ENCODE data around the gene GAL3ST1. TPM values are rescaled to one million over a fixed set of nuclear protein-coding genes. Genes with fewer than 3 reads are reported as not detected.
"Not testable (repeated sequence)": the region's sequence is repeated elsewhere in the genome, so short reads cannot be mapped to it uniquely, and the experiment has no call there.

GAL3ST1 gene
- total RNA-seq (2013; cell fraction: nucleolus; rRNA removed) = 1.3 and 1.9 TPM in 2 replicates
- total RNA-seq (2014; rRNA removed) (not detected in 2 replicates), total RNA-seq (2014; rRNA removed; fragmentation: Illumina TruSeq; extraction: Trizol) (not detected in 2 replicates), total RNA-seq (2021) (not detected in 2 replicates), polyA plus RNA-seq (2011; rRNA removed) (not detected in 2 replicates), polyA plus RNA-seq (2014; fragmentation: Illumina TruSeq; extraction: Trizol) (not detected in 2 replicates), polyA plus RNA-seq (2014; fragmentation: Nextera tagmentation; extraction: Ambion mirVana) (not detected), polyA plus RNA-seq (2014; rRNA removed) (0.09 TPM in 1 of 2 replicates, not detected in the other), polyA plus RNA-seq (2016; fragmentation: Nextera tagmentation; extraction: Ambion mirVana) (not detected), polyA minus RNA-seq (2011; rRNA and poly(A)+ RNA removed) (0.21 TPM in 1 of 2 replicates, not detected in the other), Bru-seq, nascent RNA (percentile 24 among the genes with signal in this experiment), BruChase-seq, experiment 1, labeled RNA remaining after a 6-hour chase (percentile 38 among the genes with signal in this experiment), BruChase-seq, experiment 2, labeled RNA remaining after a 2-hour chase (percentile 37 among the genes with signal in this experiment)
- polyA plus RNA-seq (2011; ENCODE audit: low read depth) = not detected
- 0.06 and 0.10 TPM in 2 replicates for polyA plus RNA-seq (2011; cell fraction: cytosol; rRNA removed)
- polyA plus RNA-seq (2011; cell fraction: nucleus; rRNA removed) = 0.31 and 0.42 TPM in 2 replicates
- polyA plus RNA-seq (2012) = 0.18 TPM in 1 of 2 replicates, not detected in the other
- not detected in 2 replicates for polyA minus RNA-seq (2011; cell fraction: cytosol; rRNA and poly(A)+ RNA removed)
- polyA minus RNA-seq (2011; cell fraction: nucleus; rRNA and poly(A)+ RNA removed) = not detected in 2 replicates
- long read RNA-seq, experiment 1 = 0 reads
- long read RNA-seq, experiment 2 = 0 reads

- ChIA-PET POLR2A (no interaction called here), SMC1A (ENCODE audit: uncharacterized antibody, unreplicated experiment) (no interaction called here), RAD21 (ENCODE audit: unreplicated experiment) (no interaction called here), CTCF (no interaction called here)
- no peaks in the 10 kb centered on the region for H3K4me1 ChIP-seq (ENCODE audit: control insufficient read depth, insufficient read depth, low read length)
- intact Hi-C loops (cut with micrococcal nuclease; ENCODE audit: unreplicated experiment) (no loop called here), in situ Hi-C loops (cut with MboI) (no loop called here)
- no peaks in the 10 kb centered on the region for H3K27me3 ChIP-seq (replicated peaks in 1 of 2; ENCODE audit: control insufficient read depth in 2 of 2, insufficient read depth in 2 of 2, low read length in 1 of 2)
- H3K79me2 ChIP-seq (ENCODE audit: control insufficient read depth, insufficient read depth, low read length) = no peaks in the 10 kb centered on the region
- BruUV-seq (replicated peaks) = no TSS peak
- no peak within 1 kb of the TSS for H3K4me3 ChIP-seq
- TF ChIP-seq SIN3A (IDR thresholded peaks at IDR 0.05; ENCODE audit: low read depth, low read length) (no peak), PAX5 (IDR thresholded peaks at IDR 0.05; ENCODE audit: borderline replicate concordance, low read depth, low read length) (no peak), POU2F2 (IDR thresholded peaks at IDR 0.05; ENCODE audit: borderline replicate concordance, low read depth, low read length) (no peak), KDM1A (IDR thresholded peaks at IDR 0.05; ENCODE audit: borderline replicate concordance) (no peak), SKIL (IDR thresholded peaks at IDR 0.05; ENCODE audit: low read depth, poor library complexity, severe bottlenecking) (no peak), TARDBP (IDR thresholded peaks at IDR 0.05; ENCODE audit: borderline replicate concordance) (no peak), WRNIP1 (IDR thresholded peaks at IDR 0.05; ENCODE audit: borderline replicate concordance, low read depth, low read length) (no peak), HDGF (IDR thresholded peaks at IDR 0.05) (no peak), ATF7 (IDR thresholded peaks at IDR 0.05; ENCODE audit: low read depth) (no peak), NFYB (IDR thresholded peaks at IDR 0.05; ENCODE audit: insufficient read depth, low read depth, low read length) (no peak)
- H3K4me2 ChIP-seq (ENCODE audit: control insufficient read depth, insufficient read depth) = no peak within 1 kb of the TSS
- FAIRE-seq = no peak
- no peak within 1 kb of the TSS for H3K27ac ChIP-seq (ENCODE audit: control insufficient read depth, insufficient read depth)
- DNase-seq (ENCODE audit: low read depth, low spot score) = no peak
- WGBS (ENCODE audit: insufficient coverage, insufficient replicate concordance, low lambda C conversion rate, missing lambda C conversion rate) = 33% methylated on average over 31 of the region's 75 CpGs
- H4K20me1 ChIP-seq (ENCODE audit: control insufficient read depth, insufficient read depth) = no peaks in the 10 kb centered on the region; the same call in 1 of the 2 replicates
- H3K9ac ChIP-seq (ENCODE audit: control insufficient read depth, insufficient read depth, low read length) = no peak within 1 kb of the TSS
- H2AFZ ChIP-seq (ENCODE audit: control insufficient read depth, low read depth, low read length) = no peak within 1 kb of the TSS
- no peaks in the 10 kb centered on the region for H3K9me3 ChIP-seq (replicated peaks; ENCODE audit: control insufficient read depth, insufficient read depth, low read length)
- H3K36me3 ChIP-seq (ENCODE audit: control insufficient read depth in 2 of 2, insufficient read depth in 2 of 2, low read length in 1 of 2) = peaks cover 7 to 13% of the 10 kb centered on the region in 2 experiments
- no peak; the same call in 2 of the 3 replicates for ATAC-seq
These were observed at the start of gene GAL3ST1 for GRCh38 chr22:30574095-30574981. GAL3ST1 (minus strand) TSS chr22:30574665; CDS start chr22:30557392, 17,273 bp downstream.

- H3K4me2 ChIP-seq (ENCODE audit: control insufficient read depth, insufficient read depth); intact Hi-C loops (cut with micrococcal nuclease; ENCODE audit: unreplicated experiment); H2AFZ ChIP-seq (ENCODE audit: control insufficient read depth, low read depth, low read length); BruUV-seq (replicated peaks); H3K9ac ChIP-seq (ENCODE audit: control insufficient read depth, insufficient read depth, low read length); FAIRE-seq; DNase-seq (ENCODE audit: low read depth, low spot score); in situ Hi-C loops (cut with MboI); ATAC-seq; H3K4me3 ChIP-seq; H4K20me1 ChIP-seq (ENCODE audit: control insufficient read depth, insufficient read depth); H3K36me3 ChIP-seq (ENCODE audit: control insufficient read depth in 2 of 2, insufficient read depth in 2 of 2, low read length in 1 of 2); H3K27ac ChIP-seq (ENCODE audit: control insufficient read depth, insufficient read depth); POLR2A ChIA-PET; H3K27me3 ChIP-seq (replicated peaks in 1 of 2; ENCODE audit: control insufficient read depth in 2 of 2, insufficient read depth in 2 of 2, low read length in 1 of 2); H3K4me1 ChIP-seq (ENCODE audit: control insufficient read depth, insufficient read depth, low read length); H3K9me3 ChIP-seq (replicated peaks; ENCODE audit: control insufficient read depth, insufficient read depth, low read length); H3K79me2 ChIP-seq (ENCODE audit: control insufficient read depth, insufficient read depth, low read length): not testable (repeated sequence)
- 83% methylated on average over 6 of the region's 6 CpGs for WGBS (ENCODE audit: insufficient coverage, insufficient replicate concordance, low lambda C conversion rate, missing lambda C conversion rate)
- CTCF ChIA-PET = interaction anchor here (1.4 to 2.0 kb wide), 3 partner anchors 9 to 135 kb away, joined by 3 to 6 read pairs (median 3); partner anchors contain the start of gene TCN2
- SMC1A ChIA-PET (ENCODE audit: uncharacterized antibody, unreplicated experiment) = interaction anchor here (1.7 kb wide), 1 partner anchor 135 kb away, joined by 8 read pairs; no protein-coding TSS in a partner anchor
- RAD21 ChIA-PET (ENCODE audit: unreplicated experiment) = interaction anchor here (1.2 kb wide), 1 partner anchor 15 kb away, joined by 5 read pairs; no protein-coding TSS in a partner anchor
These were observed 45.4 kb upstream of the GAL3ST1 start for GRCh38 chr22:30619909-30620308.

All from GM12878 (cell line).